Left lung (tissue), 10 donors: ENCODE data around the gene EID3. TPM values are rescaled to one million over a fixed set of nuclear protein-coding genes. Genes with fewer than 3 reads are reported as not detected.

ENCODE experiments used
- ATAC-seq: fragments of 200-7000 bp; cut with Tn5 transposase; one replicate; pipeline ENCODE4 v1.9.1; 2020; ENCODE audit warnings: moderate library complexity
- DNase-seq, 4 donors: peaks; one replicate each; pipeline ENCODE4 v3.0.0-alpha.2; 2013 to 2020
- H3K27ac ChIP-seq, 2 donors: fragments of 200-600 bp; sonication (generic) in 1 of 2; one replicate each; pipeline versions ENCODE4 v1.5.0 to v1.8.0; 2020 to 2021
- H3K27me3 ChIP-seq, 2 donors: fragments of 200-600 bp; sonication (generic) in 1 of 2; one replicate each; pipeline versions ENCODE4 v1.5.0 to v1.8.0; 2020 to 2021
- H3K36me3 ChIP-seq, 2 donors: fragments of 200-600 bp; sonication (generic) in 1 of 2; one replicate each; pipeline versions ENCODE4 v1.5.0 to v1.8.0; 2020 to 2021
- H3K4me1 ChIP-seq, 2 donors: fragments of 200-600 bp; one replicate each; pipeline ENCODE4 v1.8.0; 2021
- H3K4me3 ChIP-seq, 2 donors: fragments of 200-600 bp; sonication (generic) in 1 of 2; one replicate each; pipeline versions ENCODE4 v1.5.0 to v1.8.0; 2020 to 2021; ENCODE audit warnings: mild to moderate bottlenecking in 1 of 2
- H3K9me3 ChIP-seq, 2 donors: fragments of 200-600 bp; sonication (generic) in 1 of 2; one replicate each; pipeline versions ENCODE4 v1.5.0 to v1.8.0; 2020 to 2021
- CTCF ChIP-seq, 2 donors: fragments of 200-600 bp; sonication (generic) in 1 of 2; IDR thresholded peaks; one replicate each; pipeline versions ENCODE4 v1.5.0 to v1.8.0; 2021; ENCODE audit warnings: antibody characterized with exemption in 2 of 2
- intact Hi-C, 2 donors: fragments of 100-400 bp; cut with DNase I; formaldehyde crosslinking; loops; one replicate each; pipeline versions ENCODE4 v1.11.2 to v1.14.2; 2022
- polyA plus RNA-seq, 6 donors: library from polyadenylated mRNA; unstranded; fragments of 120-200 nt; gene quantifications; one replicate each; pipeline ENCODE4 v1.2.1, GENCODE V29; 2013; ENCODE audit not compliant: insufficient read length in 6 of 6
- total RNA-seq, 2 donors: library from RNA; stranded (reverse); fragmentation: NEBNext Ultra II Directional; extraction: Animal tissue kit (Norgen Biotek cat#: 25700); gene quantifications; one replicate each; pipeline ENCODE4 v1.2.1, GENCODE V29; 2021
- donor health status: DM: no; HTN: yes; CAD: no.
- donor health status: DM: no; HTN: no; CAD: no.

Gene EID3
- total and polyA plus RNA-seq, 8 donors = 2.9 to 6.9 (median 6.3) TPM

- DNase-seq (no peak), ATAC-seq (no peak)
- intact Hi-C loops = no loop called here
- H3K4me3 ChIP-seq = no peak overlapping the region
- no peaks in the 10 kb centered on the region for H3K9me3 ChIP-seq
- H3K27ac ChIP-seq = no peak overlapping the region
- H3K27me3 ChIP-seq = no peaks in the 10 kb centered on the region
- H3K4me1 ChIP-seq = no peaks in the 10 kb centered on the region
- H3K36me3 ChIP-seq = peaks cover 0 to 97% of the 10 kb centered on the region in 2 donors
- no peak for TF ChIP-seq CTCF (IDR thresholded peaks at IDR 0.05)
Observed at GRCh38 chr12:104347374-104348075, 44.0 kb downstream of the EID3 start.

GRCh38 chr12:104348283-104348993 is 44.9 kb downstream of the EID3 start:
- no peaks in the 10 kb centered on the region for H3K4me1 ChIP-seq
- no peaks in the 10 kb centered on the region for H3K9me3 ChIP-seq
- intact Hi-C loops = no loop called here
- DNase-seq = no peak
- no peak for TF ChIP-seq CTCF (IDR thresholded peaks at IDR 0.05)
- no peaks in the 10 kb centered on the region for H3K27me3 ChIP-seq
- H3K36me3 ChIP-seq = peaks cover 0 to 97% of the 10 kb centered on the region in 2 donors
- H3K4me3 ChIP-seq = no peak overlapping the region
- no peak overlapping the region for H3K27ac ChIP-seq
- ATAC-seq = no peak

- no peak overlapping the region for H3K27ac ChIP-seq
- no peak for TF ChIP-seq CTCF (IDR thresholded peaks at IDR 0.05)
- DNase-seq (no peak), ATAC-seq (no peak)
- no peaks in the 10 kb centered on the region for H3K9me3 ChIP-seq
- H3K36me3 ChIP-seq = peaks cover 0 to 95% of the 10 kb centered on the region in 2 donors
- intact Hi-C loops = no loop called here
- no peaks in the 10 kb centered on the region for H3K4me1 ChIP-seq
- H3K27me3 ChIP-seq = no peaks in the 10 kb centered on the region
- no peak overlapping the region for H3K4me3 ChIP-seq
Observed at GRCh38 chr12:104348994-104349494, 45.5 kb downstream of the EID3 start.

GRCh38 chr12:104350211-104351056 is 46.9 kb downstream of the EID3 start:
- ATAC-seq = no peak
- H3K4me1 ChIP-seq = no peaks in the 10 kb centered on the region
- intact Hi-C loops = no loop called here

More at GRCh38 chr12:104350211-104351056, 46.9 kb downstream of the EID3 start:
- Histone ChIP-seq H3K27ac (no peak overlapping the region), H3K4me3 (no peak overlapping the region), H3K9me3 (no peaks in the 10 kb centered on the region), H3K27me3 (no peaks in the 10 kb centered on the region), H3K36me3 (peaks cover 0 to 93% of the 10 kb centered on the region in 2 donors)
- no peak for DNase-seq
- TF ChIP-seq CTCF (IDR thresholded peaks at IDR 0.05) = no peak
